HCT116 (cell line): Measurements from ENCODE around the gene CAPN3. TPM values are rescaled to one million over a fixed set of nuclear protein-coding genes. Genes with fewer than 3 reads are reported as not detected.

Source experiments
- ATAC-seq: fragments of 200-7000 bp; cut with Tn5 transposase; 2 replicates; pipeline ENCODE4 v1.9.1; 2020; ENCODE audit warnings: mild to moderate bottlenecking, moderate library complexity
- BruUV-seq: library from RNA; stranded (reverse); fragments of 400-500 nt; replicated peaks from 2 replicates; lab custom pipeline; 2021; lab: Mats Ljungman, UMichigan
- CTCF ChIA-PET: fragments of 300-600 bp; sonication (Branson Sonifier 250); formaldehyde crosslinking; loops from one replicate; lab custom pipeline; 2021; ENCODE audit warnings: antibody characterized with exemption; lab: Charles Lee
- POLR2A ChIA-PET: fragments of 300-600, 350-600 bp; sonication (Branson Sonifier 250); formaldehyde crosslinking; loops from one replicate; lab custom pipeline; 2021; ENCODE audit warnings: antibody characterized with exemption; lab: Charles Lee
- RAD21 ChIA-PET, 2 experiments: fragments of 300-600 bp; sonication (Branson Sonifier 250); formaldehyde crosslinking; loops; one replicate each; lab custom pipeline; 2023; ENCODE audit warnings: low total read pairs in 2 of 2; ENCODE audit not compliant: uncharacterized antibody in 2 of 2, unreplicated experiment in 2 of 2, low non-redundant PET in 1 of 2; lab: Charles Lee
- DNase-seq: peaks from one replicate; pipeline ENCODE4 v3.0.0-alpha.2; 2010; ENCODE audit warnings: low read depth, low spot score
- H2AFZ ChIP-seq: fragments of 200-600 bp; shearing (Covaris generic), sonication (generic); 2 replicates; pipeline ENCODE4 v1.6.1; 2017; ENCODE audit warnings: low read depth, mixed run types, mixed read lengths, antibody characterized with exemption, low read length; ENCODE audit not compliant: poor library complexity, severe bottlenecking
- H3K27ac ChIP-seq: 2 replicates; pipeline ENCODE4 v1.5.1; 2012; ENCODE audit warnings: low read depth, low read length
- H3K27me3 ChIP-seq: fragments of 200-600 bp; sonication (generic); 2 replicates; pipeline ENCODE4 v1.6.1; 2016; ENCODE audit warnings: mixed run types, low read length, mixed read lengths; ENCODE audit not compliant: insufficient read depth
- H3K36me3 ChIP-seq, 2 experiments: fragments of 200-500 bp in 1 of 2; fragments of 200-600 bp in 1 of 2; sonication (Bioruptor generic) in 1 of 2; sonication (generic) in 1 of 2; 2 replicates each; pipeline versions ENCODE4 v1.5.1 to v1.6.1; 2014 to 2016; ENCODE audit warnings: low read length in 2 of 2, inconsistent platforms in 1 of 2, mixed read lengths in 1 of 2, mixed run types in 1 of 2; ENCODE audit not compliant: insufficient read depth in 2 of 2, control insufficient read depth in 1 of 2
- H3K4me1 ChIP-seq, 2 experiments: fragments of 200-600 bp in 1 of 2; sonication (generic) in 1 of 2; 2 replicates each; pipeline versions ENCODE4 v1.5.1 to v1.6.1; 2012 to 2017; ENCODE audit warnings: low read length in 2 of 2, inconsistent platforms in 1 of 2, mild to moderate bottlenecking in 1 of 2, mixed read lengths in 1 of 2, mixed run types in 1 of 2, moderate library complexity in 1 of 2; ENCODE audit not compliant: insufficient read depth in 2 of 2, control insufficient read depth in 1 of 2
- H3K4me2 ChIP-seq: fragments of 200-600 bp; sonication (generic); 2 replicates; pipeline ENCODE4 v1.6.1; 2017; ENCODE audit warnings: mixed run types, low read length, mixed read lengths
- H3K4me3 ChIP-seq, 2 experiments: fragments of 200-600 bp in 1 of 2; sonication (generic) in 1 of 2; replicated peaks in 1 of 2; 2 replicates each; pipeline ENCODE4 v1.5.1; 2011 to 2016; ENCODE audit warnings: low read length in 2 of 2, control low read depth in 1 of 2, low read depth in 1 of 2, mild to moderate bottlenecking in 1 of 2, mixed read lengths in 1 of 2, mixed run types in 1 of 2
- H3K79me2 ChIP-seq: fragments of 200-600 bp; sonication (generic); 2 replicates; pipeline ENCODE4 v1.6.1; 2017; ENCODE audit warnings: mild to moderate bottlenecking, mixed run types, low read length, moderate library complexity, mixed read lengths; ENCODE audit not compliant: insufficient read depth
- H3K9ac ChIP-seq: fragments of 200-600 bp; sonication (generic); 2 replicates; pipeline ENCODE4 v1.6.1; 2016; ENCODE audit warnings: low read length, mixed read lengths
- H3K9me2 ChIP-seq: fragments of 200-600 bp; sonication (generic), shearing (Covaris generic); 2 replicates; pipeline ENCODE4 v1.6.1; 2017; ENCODE audit warnings: mixed run types, mild to moderate bottlenecking, moderate library complexity; ENCODE audit not compliant: insufficient read depth
- H3K9me3 ChIP-seq, 2 experiments: fragments of 200-500 bp in 1 of 2; fragments of 200-600 bp in 1 of 2; sonication (Bioruptor generic) in 1 of 2; sonication (generic) in 1 of 2; 2 replicates each; pipeline ENCODE4 v1.6.1; 2014 to 2017; ENCODE audit warnings: low read length in 2 of 2, mixed read lengths in 2 of 2, inconsistent platforms in 1 of 2, low read depth in 1 of 2, mild to moderate bottlenecking in 1 of 2, mixed run types in 1 of 2, moderate library complexity in 1 of 2; ENCODE audit not compliant: control insufficient read depth in 1 of 2, insufficient read depth in 1 of 2
- H4K20me1 ChIP-seq: fragments of 200-600 bp; sonication (generic), shearing (Covaris generic); 2 replicates; pipeline ENCODE4 v1.6.1; 2017; ENCODE audit warnings: mixed run types, mild to moderate bottlenecking, moderate library complexity; ENCODE audit not compliant: insufficient read depth
- CBX3 ChIP-seq: IDR thresholded peaks from 2 replicates; pipeline ENCODE4 v1.6.1; 2012; ENCODE audit warnings: low read depth
- CEBPB ChIP-seq: IDR thresholded peaks from 2 replicates; pipeline ENCODE4 v1.6.1; 2012; ENCODE audit warnings: low read depth
- EGR1 ChIP-seq: IDR thresholded peaks from 2 replicates; pipeline ENCODE4 v1.6.1; 2012; ENCODE audit warnings: low read depth
- ELF1 ChIP-seq: IDR thresholded peaks from 2 replicates; pipeline ENCODE4 v1.6.1; 2012; ENCODE audit warnings: low read depth, borderline replicate concordance
- EZH2 ChIP-seq: fragments of 200-600 bp; sonication (generic); IDR thresholded peaks from 2 replicates; pipeline ENCODE4 v1.6.1; 2017; ENCODE audit warnings: antibody characterized with exemption, mixed run types
- EZH2phosphoT487 ChIP-seq: fragments of 200-600 bp; IDR thresholded peaks from 2 replicates; pipeline ENCODE4 v1.6.1; 2018; ENCODE audit warnings: antibody characterized with exemption, borderline replicate concordance
- FOSL1 ChIP-seq: IDR thresholded peaks from 2 replicates; pipeline ENCODE4 v1.6.1; 2012; ENCODE audit warnings: low read depth
- JUND ChIP-seq: IDR thresholded peaks from 2 replicates; pipeline ENCODE4 v1.6.1; 2012
- POLR2A ChIP-seq: IDR thresholded peaks from 2 replicates; pipeline ENCODE4 v1.7.0; 2011; ENCODE audit warnings: borderline replicate concordance; ENCODE audit not compliant: insufficient read depth, insufficient read length; ENCODE audit errors: extremely low read depth
- POLR2AphosphoS5 ChIP-seq: IDR thresholded peaks from 2 replicates; pipeline ENCODE4 v1.6.1; 2011; ENCODE audit warnings: mild to moderate bottlenecking, low read depth, low read length, moderate library complexity
- SP1 ChIP-seq: IDR thresholded peaks from 2 replicates; pipeline ENCODE4 v1.6.1; 2012; ENCODE audit warnings: low read depth
- TCF7L2 ChIP-seq: IDR thresholded peaks from 2 replicates; pipeline ENCODE4 v1.7.0; 2011; ENCODE audit warnings: borderline replicate concordance, inconsistent platforms; ENCODE audit not compliant: insufficient read depth, insufficient read length; ENCODE audit errors: extremely low read depth
- ZNF274 ChIP-seq: fragments of 200-500 bp; sonication (Bioruptor generic); IDR thresholded peaks from 2 replicates; pipeline ENCODE4 v1.6.1; 2014; ENCODE audit warnings: mild to moderate bottlenecking, low read depth, low read length, inconsistent platforms
- intact Hi-C: fragments of 100-400 bp; cut with micrococcal nuclease; formaldehyde crosslinking; loops from 2 replicates; pipeline ENCODE4 v1.10.0; 2022
- total RNA-seq: library from RNA; stranded (reverse); gene quantifications from one replicate; pipeline ENCODE4 v1.2.1, GENCODE V29; 2021; ENCODE audit not compliant: unreplicated experiment
- TF ChIP-seq, protein P1 (sequence below): IDR thresholded peaks from 2 replicates; pipeline ENCODE4 v1.6.1; 2011; ENCODE audit warnings: mild to moderate bottlenecking, low read length, moderate library complexity; ENCODE audit not compliant: insufficient replicate concordance; ENCODE audit errors: extremely low read depth
- TF ChIP-seq, protein P2 (sequence below): IDR thresholded peaks from 2 replicates; pipeline ENCODE4 v1.6.1; 2012
- TF ChIP-seq, protein P3 (sequence below): IDR thresholded peaks from 2 replicates; pipeline ENCODE4 v1.6.1; 2012
- TF ChIP-seq, protein P4 (sequence below), 3 experiments: fragments of 200-600 bp in 1 of 3; sonication (generic) in 1 of 3; IDR thresholded peaks in 2 of 3; conservative IDR thresholded peaks in 1 of 3; 2 replicates each; pipeline ENCODE4 v1.5.1; 2012 to 2017; ENCODE audit warnings: low read depth in 2 of 3, low read length in 2 of 3, antibody characterized with exemption in 1 of 3, borderline replicate concordance in 1 of 3, control low read depth in 1 of 3, mild to moderate bottlenecking in 1 of 3, mixed read lengths in 1 of 3, mixed run types in 1 of 3, moderate library complexity in 1 of 3; ENCODE audit not compliant: insufficient read depth in 1 of 3

CAPN3 gene
- total RNA-seq, 1 experiment from 2014 or later: 1.8 TPM

DNA sequence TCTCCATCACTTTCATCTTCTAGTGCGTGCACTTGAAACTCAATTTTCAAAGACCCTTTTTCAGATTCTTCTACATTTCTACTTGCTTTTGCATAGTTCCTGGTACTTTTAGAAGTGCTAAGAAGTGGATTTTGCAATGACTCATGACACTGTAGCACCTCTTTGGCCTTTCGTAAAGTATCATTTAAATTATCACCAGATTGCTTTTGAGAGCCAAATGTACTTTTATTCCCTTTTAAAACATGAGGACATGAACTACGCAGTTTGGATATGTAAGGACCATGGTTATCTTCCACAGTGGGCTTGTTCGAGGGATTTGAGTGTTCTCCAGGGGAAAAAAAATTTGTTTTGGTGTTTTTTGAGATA is 91.1 kb downstream of the CAPN3 start:
- intact Hi-C loops: no loop called here
- ChIA-PET CTCF (no interaction called here), RAD21 (no interaction called here), POLR2A (no interaction called here)
- no peak for DNase-seq
- no peak overlapping the region for H3K4me2 ChIP-seq
- peaks cover 10 to 18% of the 10 kb centered on the region in 2 experiments; a peak in 2 of 4 replicates for H3K36me3 ChIP-seq
- H3K9me3 ChIP-seq: no peaks in the 10 kb centered on the region
- no peak overlapping the region for H2AFZ ChIP-seq
- no peaks in the 10 kb centered on the region for H3K4me1 ChIP-seq
- ATAC-seq: no peak
- no peak overlapping the region for H3K27ac ChIP-seq
- no peaks in the 10 kb centered on the region for H3K27me3 ChIP-seq
- no peak overlapping the region for H3K4me3 ChIP-seq
- TF ChIP-seq POLR2AphosphoS5: no peak
- H3K9me2 ChIP-seq: no peaks in the 10 kb centered on the region
- no TSS peak for BruUV-seq
- no peaks in the 10 kb centered on the region for H3K79me2 ChIP-seq
- no peak overlapping the region for H3K9ac ChIP-seq
- H4K20me1 ChIP-seq: no peaks in the 10 kb centered on the region

DNA sequence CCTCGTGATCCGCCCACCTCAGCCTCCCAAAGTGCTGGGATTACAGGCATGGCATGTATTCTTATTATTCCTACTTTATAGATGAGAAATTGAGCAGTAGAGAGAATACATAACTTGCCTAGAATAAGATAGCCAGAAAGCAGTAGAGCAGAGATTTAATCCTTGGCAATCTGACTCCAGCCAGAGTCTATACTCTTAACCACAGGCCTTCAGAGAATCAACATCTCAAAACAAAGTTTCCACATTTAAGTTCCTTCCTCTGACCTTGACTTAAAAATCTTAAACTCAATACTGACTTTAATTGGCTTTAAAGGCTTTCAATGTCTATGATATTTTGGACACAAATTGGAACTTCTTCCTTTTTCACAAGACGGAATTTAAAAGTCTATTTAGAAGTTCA is 94.5 kb downstream of the CAPN3 start:
- POLR2A ChIA-PET: no interaction called here
- no peak for TF ChIP-seq CEBPB
- TF ChIP-seq FOSL1: no peak
- TF ChIP-seq EZH2phosphoT487: no peak
- no peak for TF ChIP-seq ELF1
- TF ChIP-seq POLR2AphosphoS5: no peak
- TF ChIP-seq SP1: no peak
- TF ChIP-seq EGR1: no peak
- TF ChIP-seq ZNF274: no peak
- no peak for TF ChIP-seq POLR2A
- no peak for TF ChIP-seq EZH2
- TF ChIP-seq, protein P1, sequence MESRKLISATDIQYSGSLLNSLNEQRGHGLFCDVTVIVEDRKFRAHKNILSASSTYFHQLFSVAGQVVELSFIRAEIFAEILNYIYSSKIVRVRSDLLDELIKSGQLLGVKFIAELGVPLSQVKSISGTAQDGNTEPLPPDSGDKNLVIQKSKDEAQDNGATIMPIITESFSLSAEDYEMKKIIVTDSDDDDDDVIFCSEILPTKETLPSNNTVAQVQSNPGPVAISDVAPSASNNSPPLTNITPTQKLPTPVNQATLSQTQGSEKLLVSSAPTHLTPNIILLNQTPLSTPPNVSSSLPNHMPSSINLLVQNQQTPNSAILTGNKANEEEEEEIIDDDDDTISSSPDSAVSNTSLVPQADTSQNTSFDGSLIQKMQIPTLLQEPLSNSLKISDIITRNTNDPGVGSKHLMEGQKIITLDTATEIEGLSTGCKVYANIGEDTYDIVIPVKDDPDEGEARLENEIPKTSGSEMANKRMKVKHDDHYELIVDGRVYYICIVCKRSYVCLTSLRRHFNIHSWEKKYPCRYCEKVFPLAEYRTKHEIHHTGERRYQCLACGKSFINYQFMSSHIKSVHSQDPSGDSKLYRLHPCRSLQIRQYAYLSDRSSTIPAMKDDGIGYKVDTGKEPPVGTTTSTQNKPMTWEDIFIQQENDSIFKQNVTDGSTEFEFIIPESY: no peak
- TF ChIP-seq, protein P2, sequence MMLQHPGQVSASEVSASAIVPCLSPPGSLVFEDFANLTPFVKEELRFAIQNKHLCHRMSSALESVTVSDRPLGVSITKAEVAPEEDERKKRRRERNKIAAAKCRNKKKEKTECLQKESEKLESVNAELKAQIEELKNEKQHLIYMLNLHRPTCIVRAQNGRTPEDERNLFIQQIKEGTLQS: no peak
- no peak for TF ChIP-seq JUND
- TF ChIP-seq, protein P3, sequence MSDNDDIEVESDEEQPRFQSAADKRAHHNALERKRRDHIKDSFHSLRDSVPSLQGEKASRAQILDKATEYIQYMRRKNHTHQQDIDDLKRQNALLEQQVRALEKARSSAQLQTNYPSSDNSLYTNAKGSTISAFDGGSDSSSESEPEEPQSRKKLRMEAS: no peak
- TF ChIP-seq, protein P4, sequence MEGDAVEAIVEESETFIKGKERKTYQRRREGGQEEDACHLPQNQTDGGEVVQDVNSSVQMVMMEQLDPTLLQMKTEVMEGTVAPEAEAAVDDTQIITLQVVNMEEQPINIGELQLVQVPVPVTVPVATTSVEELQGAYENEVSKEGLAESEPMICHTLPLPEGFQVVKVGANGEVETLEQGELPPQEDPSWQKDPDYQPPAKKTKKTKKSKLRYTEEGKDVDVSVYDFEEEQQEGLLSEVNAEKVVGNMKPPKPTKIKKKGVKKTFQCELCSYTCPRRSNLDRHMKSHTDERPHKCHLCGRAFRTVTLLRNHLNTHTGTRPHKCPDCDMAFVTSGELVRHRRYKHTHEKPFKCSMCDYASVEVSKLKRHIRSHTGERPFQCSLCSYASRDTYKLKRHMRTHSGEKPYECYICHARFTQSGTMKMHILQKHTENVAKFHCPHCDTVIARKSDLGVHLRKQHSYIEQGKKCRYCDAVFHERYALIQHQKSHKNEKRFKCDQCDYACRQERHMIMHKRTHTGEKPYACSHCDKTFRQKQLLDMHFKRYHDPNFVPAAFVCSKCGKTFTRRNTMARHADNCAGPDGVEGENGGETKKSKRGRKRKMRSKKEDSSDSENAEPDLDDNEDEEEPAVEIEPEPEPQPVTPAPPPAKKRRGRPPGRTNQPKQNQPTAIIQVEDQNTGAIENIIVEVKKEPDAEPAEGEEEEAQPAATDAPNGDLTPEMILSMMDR (IDR thresholded peaks at IDR 0.05 in 2 of 3, conservative IDR thresholded peaks at IDR 0.05 in 1 of 3; ENCODE audit: borderline replicate concordance in 1 of 3, insufficient read depth in 1 of 3, low read depth in 2 of 3, low read length in 2 of 3): no peak
- TF ChIP-seq TCF7L2: no peak
- no peak for TF ChIP-seq CBX3

More for the DNA sequence above, 94.5 kb downstream of the CAPN3 start:
- ATAC-seq: no peak
- CTCF ChIA-PET: no interaction called here
- H3K4me1 ChIP-seq: no peaks in the 10 kb centered on the region
- H3K27me3 ChIP-seq: no peaks in the 10 kb centered on the region
- RAD21 ChIA-PET: no interaction called here
- no peaks in the 10 kb centered on the region for H3K9me3 ChIP-seq
- H3K9ac ChIP-seq: no peak overlapping the region
- no peak overlapping the region for H3K27ac ChIP-seq
- no peaks in the 10 kb centered on the region for H3K79me2 ChIP-seq
- DNase-seq: no peak
- no peaks in the 10 kb centered on the region for H4K20me1 ChIP-seq
- no peaks in the 10 kb centered on the region for H3K9me2 ChIP-seq
- H2AFZ ChIP-seq: no peak overlapping the region
- peaks cover 6 to 8% of the 10 kb centered on the region in 2 experiments; a peak in 2 of 4 replicates for H3K36me3 ChIP-seq
- H3K4me3 ChIP-seq: no peak overlapping the region
- intact Hi-C loops: no loop called here
- BruUV-seq: no TSS peak
- no peak overlapping the region for H3K4me2 ChIP-seq
